ENCODE measurements around the gene GSTT2B. TPM values are rescaled to one million over a fixed set of nuclear protein-coding genes. Genes with fewer than 3 reads are reported as not detected.

Gene GSTT2B
- total and polyA plus RNA-seq, 10 of the 15 experiments (the other 5 are each of a cell fraction or from before 2014, with no cell fraction given) = 0.15 to 0.29 (median 0.21) TPM; not detected in 7

DNA sequence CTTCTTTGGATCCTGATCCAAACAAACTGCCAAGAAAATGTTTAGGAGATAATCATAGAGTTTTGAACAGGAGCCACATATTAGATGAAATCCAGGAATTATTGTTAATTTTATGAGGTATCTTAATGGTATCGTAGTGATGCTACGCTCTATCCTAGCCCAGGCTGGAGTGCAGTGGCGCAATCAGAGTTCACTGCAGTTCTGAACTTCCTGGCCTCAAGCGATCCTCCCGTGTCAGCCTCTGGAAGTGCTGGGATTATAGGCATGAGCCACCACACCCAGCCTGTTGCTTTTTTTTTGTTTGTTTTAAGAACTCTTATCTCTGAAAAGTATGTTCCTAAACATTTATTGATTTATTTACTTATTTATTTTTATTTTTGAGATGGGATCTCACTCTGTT lies 41.9 kb upstream of the GSTT2B start:
- H3K9ac ChIP-seq (ENCODE audit: control insufficient read depth, insufficient read depth, low read length) = no peak overlapping the region
- H3K4me2 ChIP-seq (ENCODE audit: control insufficient read depth, insufficient read depth) = no peak overlapping the region
- H3K9me3 ChIP-seq (replicated peaks; ENCODE audit: control insufficient read depth, insufficient read depth, low read length) = no peaks in the 10 kb centered on the region
- no peaks in the 10 kb centered on the region for H3K27me3 ChIP-seq (replicated peaks in 1 of 2; ENCODE audit: control insufficient read depth in 2 of 2, insufficient read depth in 2 of 2, low read length in 1 of 2)
- H3K4me1 ChIP-seq (ENCODE audit: control insufficient read depth, insufficient read depth, low read length) = no peaks in the 10 kb centered on the region
- SMC1A ChIA-PET (ENCODE audit: uncharacterized antibody, unreplicated experiment) = no interaction called here
- FAIRE-seq (no peak), DNase-seq (ENCODE audit: low read depth, low spot score) (no peak), ATAC-seq (no peak)
- intact Hi-C loops (cut with micrococcal nuclease; ENCODE audit: unreplicated experiment) = loop anchor here (10.0 kb wide), 1 partner anchor 58 kb away; no protein-coding TSS in a partner anchor
- in situ Hi-C loops (cut with MboI) = no loop called here
- TF ChIP-seq ESRRA (IDR thresholded peaks at IDR 0.05; ENCODE audit: low read length) (no peak), SIN3A (IDR thresholded peaks at IDR 0.05; ENCODE audit: low read depth, low read length) (no peak), CHD4 (IDR thresholded peaks at IDR 0.05) (no peak), KLF5 (IDR thresholded peaks at IDR 0.05; ENCODE audit: partially characterized antibody) (no peak), TCF7 (IDR thresholded peaks at IDR 0.05; ENCODE audit: borderline replicate concordance) (no peak)
- TF ChIP-seq, protein P1, sequence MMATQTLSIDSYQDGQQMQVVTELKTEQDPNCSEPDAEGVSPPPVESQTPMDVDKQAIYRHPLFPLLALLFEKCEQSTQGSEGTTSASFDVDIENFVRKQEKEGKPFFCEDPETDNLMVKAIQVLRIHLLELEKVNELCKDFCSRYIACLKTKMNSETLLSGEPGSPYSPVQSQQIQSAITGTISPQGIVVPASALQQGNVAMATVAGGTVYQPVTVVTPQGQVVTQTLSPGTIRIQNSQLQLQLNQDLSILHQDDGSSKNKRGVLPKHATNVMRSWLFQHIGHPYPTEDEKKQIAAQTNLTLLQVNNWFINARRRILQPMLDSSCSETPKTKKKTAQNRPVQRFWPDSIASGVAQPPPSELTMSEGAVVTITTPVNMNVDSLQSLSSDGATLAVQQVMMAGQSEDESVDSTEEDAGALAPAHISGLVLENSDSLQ (IDR thresholded peaks at IDR 0.05) = no peak
- TF ChIP-seq, protein P2, sequence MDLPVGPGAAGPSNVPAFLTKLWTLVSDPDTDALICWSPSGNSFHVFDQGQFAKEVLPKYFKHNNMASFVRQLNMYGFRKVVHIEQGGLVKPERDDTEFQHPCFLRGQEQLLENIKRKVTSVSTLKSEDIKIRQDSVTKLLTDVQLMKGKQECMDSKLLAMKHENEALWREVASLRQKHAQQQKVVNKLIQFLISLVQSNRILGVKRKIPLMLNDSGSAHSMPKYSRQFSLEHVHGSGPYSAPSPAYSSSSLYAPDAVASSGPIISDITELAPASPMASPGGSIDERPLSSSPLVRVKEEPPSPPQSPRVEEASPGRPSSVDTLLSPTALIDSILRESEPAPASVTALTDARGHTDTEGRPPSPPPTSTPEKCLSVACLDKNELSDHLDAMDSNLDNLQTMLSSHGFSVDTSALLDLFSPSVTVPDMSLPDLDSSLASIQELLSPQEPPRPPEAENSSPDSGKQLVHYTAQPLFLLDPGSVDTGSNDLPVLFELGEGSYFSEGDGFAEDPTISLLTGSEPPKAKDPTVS (IDR thresholded peaks at IDR 0.05; ENCODE audit: low read depth, low read length) = no peak
- H3K4me3 ChIP-seq = no peak overlapping the region
- no peak overlapping the region for H2AFZ ChIP-seq (ENCODE audit: control insufficient read depth, low read depth, low read length)
- H3K79me2 ChIP-seq (ENCODE audit: control insufficient read depth, insufficient read depth, low read length) = no peaks in the 10 kb centered on the region
- no TSS peak for BruUV-seq (replicated peaks)
- POLR2A ChIA-PET = interaction anchor here (1.8 kb wide), 1 partner anchor 9 kb away, joined by 3 read pairs; no protein-coding TSS in a partner anchor
- WGBS (ENCODE audit: insufficient coverage, insufficient replicate concordance, low lambda C conversion rate, missing lambda C conversion rate) = 72% methylated on average over 5 of the region's 5 CpGs
- RAD21 ChIA-PET (ENCODE audit: unreplicated experiment) = no interaction called here
- H4K20me1 ChIP-seq (ENCODE audit: control insufficient read depth, insufficient read depth) = no peaks in the 10 kb centered on the region
- no peak overlapping the region for H3K27ac ChIP-seq (ENCODE audit: control insufficient read depth, insufficient read depth)
- no peaks in the 10 kb centered on the region for H3K36me3 ChIP-seq (ENCODE audit: control insufficient read depth in 2 of 2, insufficient read depth in 2 of 2, low read length in 1 of 2)
- CTCF ChIA-PET = no interaction called here
